Measurements from ENCODE around the gene FHL1.

GRCh38 chrX:136168929-136169735 lies 21.8 kb downstream of the FHL1 start:
- no peak for TF ChIP-seq POLR2AphosphoS5 (IDR thresholded peaks at IDR 0.05; ENCODE audit: insufficient read depth, low read depth, low read length)
- TF ChIP-seq CTCF (IDR thresholded peaks at IDR 0.05; ENCODE audit: extremely low read depth in 1 of 2, insufficient read depth in 1 of 2, low read depth in 1 of 2, low read length in 2 of 2): no peak
- TF ChIP-seq POLR2A (IDR thresholded peaks at IDR 0.05; ENCODE audit: low read depth, low read length): no peak
- no peak for TF ChIP-seq EZH2 (IDR thresholded peaks at IDR 0.05; ENCODE audit: borderline replicate concordance, low read depth, low read length, severe bottlenecking)
- no peak for TF ChIP-seq MAX (IDR thresholded peaks at IDR 0.05; ENCODE audit: insufficient read depth, insufficient read length)
- TF ChIP-seq GATA2 (IDR thresholded peaks at IDR 0.05; ENCODE audit: insufficient read depth, insufficient read length, low read depth, low read length): peak; percentile 29
- peak; percentile 16 for TF ChIP-seq FOS (IDR thresholded peaks at IDR 0.05; ENCODE audit: borderline replicate concordance, insufficient read depth, low read length)
- peak; percentile 84 for TF ChIP-seq JUN (IDR thresholded peaks at IDR 0.05; ENCODE audit: borderline replicate concordance, insufficient read depth, insufficient read length, low read depth)
- TF ChIP-seq MYC (IDR thresholded peaks at IDR 0.05; ENCODE audit: low read depth, low read length): no peak
